Measurements from ENCODE around the gene MAGEA2B.
"Not testable (repeated sequence)": the region's sequence is repeated elsewhere in the genome, so short reads cannot be mapped to it uniquely, and the experiment has no call there.

MAGEA2B gene

DNA sequence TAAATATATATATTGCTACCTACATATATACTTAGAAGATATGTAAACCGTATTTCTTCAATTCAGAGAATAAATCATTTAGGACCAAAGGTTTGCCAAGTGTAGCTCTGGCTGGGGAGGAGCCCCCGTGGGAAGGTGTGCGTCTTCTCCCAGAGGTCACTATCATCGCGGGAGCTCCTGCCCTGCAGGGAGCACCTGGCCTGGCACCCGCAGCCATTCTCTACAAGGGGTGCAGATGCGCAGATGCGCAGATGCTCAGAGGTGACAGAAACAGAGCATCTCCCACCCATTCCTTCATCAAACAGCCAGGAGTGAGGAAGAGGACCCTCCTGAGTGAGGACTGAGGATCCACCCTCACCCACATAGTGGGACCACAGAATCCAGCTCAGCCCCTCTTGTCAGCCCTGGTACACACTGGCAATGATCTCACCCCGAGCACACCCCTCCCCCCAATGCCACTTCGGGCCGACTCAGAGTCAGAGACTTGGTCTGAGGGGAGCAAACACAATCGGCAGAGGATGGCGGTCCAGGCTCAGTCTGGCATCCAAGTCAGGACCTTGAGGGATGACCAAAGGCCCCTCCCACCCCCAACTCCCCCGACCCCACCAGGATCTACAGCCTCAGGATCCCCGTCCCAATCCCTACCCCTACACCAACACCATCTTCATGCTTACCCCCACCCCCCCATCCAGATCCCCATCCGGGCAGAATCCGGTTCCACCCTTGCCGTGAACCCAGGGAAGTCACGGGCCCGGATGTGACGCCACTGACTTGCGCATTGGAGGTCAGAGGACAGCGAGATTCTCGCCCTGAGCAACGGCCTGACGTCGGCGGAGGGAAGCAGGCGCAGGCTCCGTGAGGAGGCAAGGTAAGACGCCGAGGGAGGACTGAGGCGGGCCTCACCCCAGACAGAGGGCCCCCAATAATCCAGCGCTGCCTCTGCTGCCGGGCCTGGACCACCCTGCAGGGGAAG is at the start of gene MAGEA2B:
Gene MAGEA2B, plus strand, starts transcription at position 814 of the 973 bp plus-strand sequence. CDS start 2,479 bp downstream, outside the sequence.
- DNase-seq (ENCODE audit: low spot score) = not testable (repeated sequence)

DNA sequence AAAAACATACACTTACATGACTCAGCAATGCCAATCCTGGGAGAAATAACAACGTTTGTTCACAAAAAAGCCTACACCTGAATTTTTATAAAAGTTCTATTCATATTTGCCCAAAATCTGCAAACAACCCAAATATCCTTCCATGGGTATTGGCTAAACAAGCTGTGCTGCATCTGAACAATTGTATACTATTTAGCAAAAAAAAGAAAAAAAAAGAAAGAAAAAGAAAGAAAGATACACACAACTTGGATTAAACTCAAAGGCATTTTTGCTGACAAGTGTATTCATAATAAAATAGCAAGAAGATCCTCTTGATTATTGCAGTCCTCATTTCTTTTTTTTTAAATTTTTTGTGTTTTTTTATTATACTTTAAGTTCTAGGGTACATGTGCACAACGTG is 40.3 kb upstream of the MAGEA2B start:
- no peak for DNase-seq (ENCODE audit: low spot score)
- TF ChIP-seq, protein P1, sequence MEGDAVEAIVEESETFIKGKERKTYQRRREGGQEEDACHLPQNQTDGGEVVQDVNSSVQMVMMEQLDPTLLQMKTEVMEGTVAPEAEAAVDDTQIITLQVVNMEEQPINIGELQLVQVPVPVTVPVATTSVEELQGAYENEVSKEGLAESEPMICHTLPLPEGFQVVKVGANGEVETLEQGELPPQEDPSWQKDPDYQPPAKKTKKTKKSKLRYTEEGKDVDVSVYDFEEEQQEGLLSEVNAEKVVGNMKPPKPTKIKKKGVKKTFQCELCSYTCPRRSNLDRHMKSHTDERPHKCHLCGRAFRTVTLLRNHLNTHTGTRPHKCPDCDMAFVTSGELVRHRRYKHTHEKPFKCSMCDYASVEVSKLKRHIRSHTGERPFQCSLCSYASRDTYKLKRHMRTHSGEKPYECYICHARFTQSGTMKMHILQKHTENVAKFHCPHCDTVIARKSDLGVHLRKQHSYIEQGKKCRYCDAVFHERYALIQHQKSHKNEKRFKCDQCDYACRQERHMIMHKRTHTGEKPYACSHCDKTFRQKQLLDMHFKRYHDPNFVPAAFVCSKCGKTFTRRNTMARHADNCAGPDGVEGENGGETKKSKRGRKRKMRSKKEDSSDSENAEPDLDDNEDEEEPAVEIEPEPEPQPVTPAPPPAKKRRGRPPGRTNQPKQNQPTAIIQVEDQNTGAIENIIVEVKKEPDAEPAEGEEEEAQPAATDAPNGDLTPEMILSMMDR (IDR thresholded peaks at IDR 0.05; ENCODE audit: extremely low read depth, missing control alignments) = no peak

DNA sequence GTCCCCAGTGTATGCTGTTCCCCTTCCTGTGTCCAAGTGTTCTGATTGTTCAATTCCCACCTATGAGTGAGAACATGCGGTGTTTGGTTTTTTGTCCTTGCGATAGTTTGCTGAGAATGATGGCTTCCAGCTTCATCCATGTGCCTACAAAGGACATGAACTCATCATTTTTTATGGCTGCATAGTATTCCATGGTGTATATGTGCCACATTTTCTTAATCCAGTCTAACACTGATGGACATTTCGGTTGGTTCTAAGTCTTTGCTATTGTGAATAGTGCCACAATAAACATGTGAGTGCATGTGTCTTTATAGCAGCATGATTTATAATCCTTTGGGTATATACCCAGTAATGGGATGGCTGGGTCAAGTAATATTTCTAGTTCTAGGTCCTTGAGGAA is 39.8 kb upstream of the MAGEA2B start:
- DNase-seq (ENCODE audit: low spot score) = not testable (repeated sequence)

- DNase-seq (ENCODE audit: low spot score) = not testable (repeated sequence)
Measured at GRCh38 chrX:152681012-152681411, 33.4 kb upstream of the MAGEA2B start.

GRCh38 chrX:152697952-152698931 is 16.2 kb upstream of the MAGEA2B start, which contains the start of gene MAGEA3:
Gene MAGEA3, plus strand, starts transcription at chrX:152698794. Its CDS starts 2,039 bp downstream, at chrX:152700833.
- not testable (repeated sequence) for DNase-seq (ENCODE audit: low spot score)

DNA sequence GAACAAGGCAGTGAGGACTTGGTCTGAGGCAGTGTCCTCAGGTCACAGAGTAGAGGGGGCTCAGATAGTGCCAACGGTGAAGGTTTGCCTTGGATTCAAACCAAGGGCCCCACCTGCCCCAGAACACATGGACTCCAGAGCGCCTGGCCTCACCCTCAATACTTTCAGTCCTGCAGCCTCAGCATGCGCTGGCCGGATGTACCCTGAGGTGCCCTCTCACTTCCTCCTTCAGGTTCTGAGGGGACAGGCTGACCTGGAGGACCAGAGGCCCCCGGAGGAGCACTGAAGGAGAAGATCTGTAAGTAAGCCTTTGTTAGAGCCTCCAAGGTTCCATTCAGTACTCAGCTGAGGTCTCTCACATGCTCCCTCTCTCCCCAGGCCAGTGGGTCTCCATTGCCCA is 14.0 kb upstream of the MAGEA2B start:
- not testable (repeated sequence) for DNase-seq (ENCODE audit: low spot score)

- DNase-seq (ENCODE audit: low spot score) = not testable (repeated sequence)
Measured at GRCh38 chrX:152706500-152706899, 7.9 kb upstream of the MAGEA2B start.

DNA sequence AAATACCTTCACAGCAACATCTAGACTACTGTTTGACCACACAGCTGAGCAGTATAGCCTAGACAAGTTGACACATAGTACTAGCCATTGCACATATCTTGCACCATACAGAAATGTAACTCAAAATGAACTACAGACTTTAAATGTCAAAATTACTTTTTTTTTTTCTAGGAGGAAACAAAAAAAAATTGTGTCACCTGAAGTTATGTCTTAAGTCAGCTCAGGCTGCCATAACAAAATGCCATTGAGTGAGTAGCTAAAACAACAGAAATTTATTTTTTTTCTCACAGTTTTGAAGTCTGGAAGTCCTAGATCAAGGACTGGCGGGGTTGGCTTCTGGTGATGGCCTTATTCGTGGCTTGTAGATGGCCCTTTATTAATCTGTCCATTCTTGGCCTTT is 5.3 kb upstream of the MAGEA2B start, which contains the start of gene CSAG2:
Gene CSAG2, minus strand, starts transcription at position 101 of the 400 bp plus-strand sequence. CDS start 161 bp downstream, outside the sequence.
- DNase-seq (ENCODE audit: low spot score) = not testable (repeated sequence)

DNA sequence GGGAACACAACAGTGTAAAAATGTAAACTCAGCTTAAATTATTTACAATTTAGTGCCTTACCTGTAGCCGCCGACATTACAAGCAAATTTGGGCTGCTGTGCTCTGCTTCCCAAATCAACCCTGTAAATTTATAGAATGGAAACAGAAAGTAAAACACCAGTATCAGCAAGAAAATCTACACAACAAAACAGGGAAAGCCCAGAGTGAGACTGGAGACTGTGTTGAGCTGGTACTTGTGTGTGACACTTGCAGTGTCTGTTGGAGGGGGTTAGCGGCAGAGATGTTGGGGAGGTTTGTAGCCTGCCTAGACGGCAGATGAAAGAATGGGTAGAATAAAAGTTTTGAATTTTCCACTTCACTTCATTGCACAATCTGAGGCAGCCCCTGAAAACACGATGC is 1.2 kb upstream of the MAGEA2B start:
- DNase-seq (ENCODE audit: low spot score) = not testable (repeated sequence)

GRCh38 chrX:152725409-152725808 is 11.0 kb downstream of the MAGEA2B start:
- no peak for DNase-seq (ENCODE audit: low spot score)
- TF ChIP-seq, protein P1 (IDR thresholded peaks at IDR 0.05; ENCODE audit: extremely low read depth, missing control alignments) = no peak

GRCh38 chrX:152733261-152733975 is 19.0 kb downstream of the MAGEA2B start, which contains the start of the genes CSAG1 and MAGEA12:
Gene CSAG1, minus strand, starts transcription at chrX:152733721. Its CDS starts 1,261 bp downstream, at chrX:152732460.
Gene MAGEA12, plus strand, starts transcription at chrX:152733757. Its CDS starts 2,405 bp downstream, at chrX:152736162.
- TF ChIP-seq, protein P1 (IDR thresholded peaks at IDR 0.05; ENCODE audit: extremely low read depth, missing control alignments) = no peak
- DNase-seq (ENCODE audit: low spot score) = no peak

- not testable (repeated sequence) for DNase-seq (ENCODE audit: low spot score)
Measured at GRCh38 chrX:152734143-152734858, 19.9 kb downstream of the MAGEA2B start.
